GM19193 (cell line): ENCODE data around the gene TRAPPC3.
A peak's percentile ranks its signal among the peaks of the same experiment; 100 is the strongest.

Experiments
- POLR2A ChIP-seq: IDR thresholded peaks from 4 replicates; pipeline ENCODE4 v1.6.1; 2011; ENCODE audit not compliant: insufficient read depth, insufficient read length; ENCODE audit errors: extremely low read depth

TRAPPC3 gene

GRCh38 chr1:36149237-36149972 lies at the start of gene TRAPPC3:
TRAPPC3 (minus strand) TSS chr1:36149486; CDS start chr1:36149378, 108 bp downstream.
- peak; percentile 79 for TF ChIP-seq POLR2A

DNA sequence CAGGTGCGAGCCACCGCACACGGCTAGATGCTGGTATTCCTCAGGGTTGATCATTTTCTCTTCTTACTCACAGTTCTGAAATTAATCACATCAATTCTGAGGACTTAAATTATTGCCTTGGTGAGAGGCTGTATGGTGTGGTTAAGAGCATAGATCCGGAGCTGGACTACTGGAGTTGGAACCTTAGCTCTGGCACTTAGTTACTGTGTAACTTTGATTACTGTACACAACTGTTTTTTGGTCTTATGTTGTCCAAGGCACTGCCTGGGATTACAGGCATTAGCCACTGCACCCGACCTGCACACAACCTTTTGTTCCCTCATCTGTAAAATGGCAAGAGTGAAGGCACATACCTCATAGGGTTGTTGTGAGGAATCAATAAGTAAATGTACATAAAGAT lies 49.4 kb upstream of the TRAPPC3 start:
- TF ChIP-seq POLR2A = no peak

GRCh38 chr1:36187800-36188593 lies 38.7 kb upstream of the TRAPPC3 start:
- no peak for TF ChIP-seq POLR2A

- no peak for TF ChIP-seq POLR2A
These were observed 34.1 kb upstream of the TRAPPC3 start for GRCh38 chr1:36183309-36183856.

GRCh38 chr1:36182734-36183133 lies 33.4 kb upstream of the TRAPPC3 start:
- TF ChIP-seq POLR2A = no peak

DNA sequence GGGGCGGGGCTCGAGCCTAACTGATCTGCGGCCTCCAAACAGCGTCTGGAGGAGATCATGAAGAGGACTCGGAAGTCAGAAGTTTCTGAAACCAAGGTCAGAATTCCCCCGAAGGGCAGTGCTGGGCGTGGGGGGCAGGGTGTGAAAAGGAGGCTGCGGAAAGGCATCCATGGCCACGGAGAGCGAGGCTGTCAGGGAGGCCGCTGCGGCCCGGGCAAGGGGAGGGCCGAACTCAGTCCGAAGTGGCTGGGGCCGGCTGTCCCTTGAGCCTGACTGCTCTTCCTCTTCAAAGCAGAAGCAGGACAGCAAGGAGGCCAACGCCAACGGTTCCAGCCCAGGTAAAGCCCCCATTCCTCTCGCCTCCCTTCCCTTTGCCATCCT lies 29.9 kb upstream of the TRAPPC3 start:
- no peak for TF ChIP-seq POLR2A

GRCh38 chr1:36178471-36179219 lies 29.4 kb upstream of the TRAPPC3 start:
- TF ChIP-seq POLR2A = no peak

GRCh38 chr1:36177589-36178431 lies 28.5 kb upstream of the TRAPPC3 start:
- no peak for TF ChIP-seq POLR2A

DNA sequence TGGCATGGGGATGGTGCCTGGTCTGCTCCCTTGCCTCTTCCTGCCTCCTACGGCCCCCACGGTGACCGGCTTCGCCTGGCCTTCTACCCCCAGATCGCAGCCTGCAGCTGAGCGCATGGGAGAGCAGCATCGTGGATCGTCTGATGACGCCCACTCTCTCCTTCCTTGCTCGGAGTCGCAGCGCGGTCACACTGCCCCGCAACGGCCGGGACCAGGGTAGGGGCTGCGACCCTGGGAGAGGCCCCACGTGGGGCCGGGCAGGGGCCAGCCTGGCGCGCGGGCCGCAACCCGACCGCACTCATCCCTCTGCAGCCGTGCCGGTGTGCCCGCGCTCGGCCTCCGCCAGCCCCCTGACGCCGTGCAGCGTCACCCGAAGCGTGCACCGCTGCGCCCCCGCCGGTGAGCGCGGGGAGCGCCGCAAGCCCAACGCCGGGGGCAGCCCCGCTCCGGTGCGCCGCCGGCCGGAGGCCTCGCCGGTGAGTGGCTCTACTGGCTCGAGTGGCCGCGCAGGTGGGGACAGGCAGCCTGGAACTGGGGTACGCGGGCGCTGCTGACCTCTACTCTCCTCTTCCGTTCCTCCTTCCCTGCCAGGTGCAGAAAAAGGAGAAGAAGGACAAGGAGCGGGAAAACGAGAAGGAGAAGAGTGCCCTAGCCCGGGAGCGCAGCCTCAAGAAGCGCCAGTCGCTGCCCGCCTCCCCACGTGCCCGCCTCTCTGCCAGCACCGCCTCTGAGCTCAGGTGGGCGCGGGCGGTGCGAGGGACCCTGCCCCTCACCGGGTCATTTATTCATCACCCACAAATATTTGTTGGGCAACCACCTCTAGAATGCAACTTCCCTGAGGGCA lies 27.0 kb upstream of the TRAPPC3 start:
- TF ChIP-seq POLR2A = no peak

DNA sequence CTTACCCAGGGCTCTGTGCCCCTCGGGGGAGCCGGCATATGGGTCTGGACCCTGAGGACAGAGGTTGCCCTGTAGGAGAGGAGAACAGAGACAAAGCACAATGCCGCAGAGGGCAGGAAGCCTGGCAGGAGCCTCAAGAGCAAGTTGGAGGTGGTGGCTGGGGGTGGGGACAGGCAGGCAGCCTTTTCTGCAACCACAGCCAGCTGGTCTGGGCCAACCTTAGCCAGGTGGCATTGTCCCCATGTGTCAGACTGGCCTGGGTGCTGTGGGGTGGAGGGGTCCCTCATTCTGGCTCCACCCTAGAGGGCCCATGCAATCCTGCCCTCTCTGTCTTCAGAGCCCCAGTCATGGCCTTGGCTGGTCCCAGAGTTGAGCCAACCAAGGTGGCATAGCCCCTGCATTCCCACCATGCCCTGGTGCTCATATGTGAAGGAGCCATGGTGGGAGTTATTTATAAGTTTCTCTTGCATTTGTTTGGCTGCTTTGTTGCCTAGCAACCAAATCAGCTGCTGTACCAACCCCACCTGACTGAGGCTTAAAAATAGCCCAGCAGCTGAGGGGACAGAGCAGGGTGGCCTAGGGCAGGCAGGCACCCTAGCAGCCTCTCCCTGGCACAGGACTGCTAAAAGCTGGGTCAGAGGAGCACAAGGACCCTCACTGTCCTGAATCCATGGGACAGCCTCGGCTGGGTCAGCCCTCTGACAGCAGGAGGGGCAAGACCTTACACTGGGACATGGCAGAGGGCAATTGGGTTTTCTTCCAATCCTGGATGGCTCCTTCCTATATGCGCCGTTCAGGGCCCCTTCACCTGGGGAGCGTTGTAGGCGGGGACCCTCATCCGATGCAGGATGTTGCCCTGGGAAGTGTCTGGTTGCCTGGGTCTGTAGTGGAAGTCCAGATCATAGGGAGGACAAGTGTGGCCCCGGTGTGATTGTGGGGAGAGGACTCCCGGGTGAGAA lies 26.1 kb upstream of the TRAPPC3 start:
- no peak for TF ChIP-seq POLR2A

DNA sequence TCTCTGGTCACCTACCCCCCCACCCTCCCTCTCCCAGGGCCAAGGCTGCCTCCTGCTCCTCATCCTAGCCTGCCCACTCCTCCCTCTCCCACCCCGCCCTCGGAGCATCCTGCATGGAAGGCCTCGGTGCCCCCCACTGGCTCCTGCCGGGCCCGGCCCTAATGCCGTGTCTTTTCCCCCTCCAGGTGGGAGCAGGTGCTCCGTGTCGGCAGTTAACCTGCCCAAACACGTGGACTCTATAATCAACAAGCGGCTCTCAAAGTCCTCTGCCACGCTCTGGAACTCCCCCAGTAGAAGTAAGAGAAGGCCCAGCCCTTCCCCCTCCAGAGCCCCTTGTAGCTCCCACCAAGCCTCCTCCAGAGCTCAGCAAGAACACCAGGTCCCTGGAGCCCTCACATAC lies 25.4 kb upstream of the TRAPPC3 start:
- no peak for TF ChIP-seq POLR2A

GRCh38 chr1:36172983-36173382 lies 23.7 kb upstream of the TRAPPC3 start:
- no peak for TF ChIP-seq POLR2A
